ENCODE data around the gene DRD4. TPM values are rescaled to one million over a fixed set of nuclear protein-coding genes. Genes with fewer than 3 reads are reported as not detected.

Gene DRD4
- polyA plus RNA-seq (ENCODE audit: insufficient read length in 4 of 4), result 1 to 10 TPM; 1.8 to 5.2 (median 4.7) TPM

DNA sequence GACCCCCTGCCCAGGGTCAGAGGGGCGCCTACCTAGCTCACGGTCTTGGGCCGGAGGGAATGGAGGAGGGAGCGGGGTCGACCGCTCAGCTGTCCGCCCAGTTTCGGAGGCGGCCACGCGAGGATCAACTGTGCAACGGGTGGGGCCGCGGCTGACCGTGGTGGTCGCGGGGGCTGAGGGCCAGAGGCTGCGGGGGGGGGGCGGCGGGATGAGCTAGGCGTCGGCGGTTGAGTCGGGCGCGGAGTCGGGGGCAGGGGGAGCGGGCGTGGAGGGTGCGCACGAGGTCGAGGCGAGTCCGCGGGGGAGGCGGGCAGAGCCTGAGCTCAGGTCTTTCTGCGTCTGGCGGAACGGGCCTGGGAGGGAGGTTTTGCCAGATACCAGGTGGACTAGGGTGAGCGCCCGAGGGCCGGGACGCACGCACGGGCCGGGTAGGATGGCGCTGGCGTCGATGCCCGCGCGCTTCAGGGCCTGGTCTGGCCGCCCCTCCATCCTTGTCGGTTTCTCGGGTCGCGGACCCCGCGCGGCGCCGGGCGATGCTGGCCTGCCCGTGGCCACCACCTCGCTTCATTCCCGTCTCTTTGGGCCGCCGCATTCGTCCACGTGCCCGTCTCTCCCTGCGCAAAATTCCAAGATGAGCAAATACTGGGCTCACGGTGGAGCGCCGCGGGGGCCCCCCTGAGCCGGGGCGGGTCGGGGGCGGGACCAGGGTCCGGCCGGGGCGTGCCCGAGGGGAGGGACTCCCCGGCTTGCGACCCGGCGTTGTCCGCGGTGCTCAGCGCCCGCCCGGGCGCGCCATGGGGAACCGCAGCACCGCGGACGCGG, at the start of gene DRD4:
Gene DRD4, plus strand, starts transcription at position 759 of the 822 bp plus-strand sequence. Its CDS starts 36 bp downstream, at position 795.
- no peak for DNase-seq (ENCODE audit: low read depth in 4 of 4, low spot score in 2 of 4)

DNA sequence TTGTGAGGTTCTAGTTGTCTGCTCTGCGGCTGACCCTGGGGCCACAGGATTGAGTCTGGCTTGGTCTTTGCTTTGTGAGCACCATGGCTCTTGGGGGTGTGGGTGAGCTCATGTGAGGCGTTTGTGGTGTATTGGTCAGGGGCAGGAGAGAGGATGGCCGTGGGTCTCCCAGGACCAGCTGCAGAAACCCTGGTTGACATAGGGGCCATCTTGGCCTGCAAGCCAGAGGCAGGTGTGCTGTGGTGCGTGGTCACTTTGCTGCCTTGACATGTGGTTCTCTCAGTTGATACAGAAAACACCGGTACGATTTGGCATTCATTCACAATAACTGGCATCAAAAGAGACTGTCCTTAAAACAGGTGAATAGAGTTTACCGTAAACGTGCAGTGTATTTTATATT, 49.5 kb upstream of the DRD4 start:
- no peak for DNase-seq (ENCODE audit: low read depth in 4 of 4, low spot score in 2 of 4)

DNA sequence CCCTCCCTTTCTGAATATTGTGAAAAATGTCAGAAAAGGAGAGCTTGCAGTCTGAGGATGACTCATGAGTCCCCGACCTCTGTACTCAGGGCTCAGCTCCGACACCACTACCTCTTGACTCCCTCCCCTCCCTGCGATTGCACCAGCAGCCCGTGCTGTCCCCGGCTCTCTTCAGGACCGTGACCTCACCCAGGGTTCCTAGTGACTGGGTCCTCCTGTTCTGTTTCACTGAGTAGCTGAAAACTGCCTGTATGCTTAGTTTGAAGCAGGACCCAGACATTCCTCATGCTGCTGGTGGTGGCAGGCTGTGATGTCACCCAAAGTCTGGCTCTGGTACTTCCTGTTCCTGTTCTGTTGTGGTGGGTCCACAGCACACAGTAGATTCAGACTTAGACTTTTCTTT, 49.1 kb upstream of the DRD4 start:
- DNase-seq (ENCODE audit: low read depth in 4 of 4, low spot score in 2 of 4), result no peak

GRCh38 chr11:589798-590197, 47.3 kb upstream of the DRD4 start:
- no peak for DNase-seq (ENCODE audit: low read depth in 4 of 4, low spot score in 2 of 4)

DNA sequence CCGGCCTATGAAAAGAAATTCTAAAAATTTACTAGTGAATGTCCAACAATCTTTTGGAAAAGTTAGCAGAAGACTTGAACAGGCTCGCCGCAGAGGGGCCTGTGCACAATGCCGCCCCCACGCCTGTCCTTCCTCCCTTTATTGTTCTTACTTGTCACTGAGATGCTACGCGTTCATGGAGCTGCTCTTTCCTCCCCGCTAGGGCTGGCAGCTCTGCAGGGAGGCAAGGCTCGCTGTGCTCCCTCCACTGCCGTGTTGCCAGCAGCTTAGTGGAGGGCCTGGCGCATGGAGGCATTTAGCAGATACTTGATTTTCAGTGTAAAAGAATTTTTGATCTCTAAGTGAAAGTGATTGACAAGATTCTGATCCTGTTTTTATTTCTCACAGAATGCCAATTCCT, 46.1 kb upstream of the DRD4 start:
- DNase-seq (ENCODE audit: low read depth in 4 of 4, low spot score in 2 of 4), result no peak

- DNase-seq (ENCODE audit: low read depth in 4 of 4, low spot score in 2 of 4), result no peak
Measured at GRCh38 chr11:592501-592900, 44.6 kb upstream of the DRD4 start.

DNA sequence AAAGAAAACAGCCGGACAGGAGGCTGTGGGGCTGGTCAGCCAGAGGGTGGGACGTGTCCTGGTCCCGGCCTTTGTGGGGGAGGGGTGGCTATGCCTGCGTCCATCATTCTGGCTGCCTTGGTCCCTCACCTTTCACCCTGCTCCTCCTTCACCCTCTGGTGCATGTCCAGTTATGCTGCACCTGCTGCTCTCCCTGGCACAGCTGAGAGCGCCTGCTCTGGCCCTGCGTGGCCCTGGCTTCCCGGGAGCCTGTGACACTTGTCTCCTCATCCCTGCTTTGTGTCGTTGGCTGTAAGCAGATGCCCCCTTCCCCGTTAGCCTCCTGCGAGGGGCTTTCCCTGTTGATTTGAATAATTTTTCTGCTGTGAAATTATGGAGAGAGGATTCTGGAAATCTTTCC, 44.2 kb upstream of the DRD4 start:
- no peak for DNase-seq (ENCODE audit: low read depth in 4 of 4, low spot score in 2 of 4)

DNA sequence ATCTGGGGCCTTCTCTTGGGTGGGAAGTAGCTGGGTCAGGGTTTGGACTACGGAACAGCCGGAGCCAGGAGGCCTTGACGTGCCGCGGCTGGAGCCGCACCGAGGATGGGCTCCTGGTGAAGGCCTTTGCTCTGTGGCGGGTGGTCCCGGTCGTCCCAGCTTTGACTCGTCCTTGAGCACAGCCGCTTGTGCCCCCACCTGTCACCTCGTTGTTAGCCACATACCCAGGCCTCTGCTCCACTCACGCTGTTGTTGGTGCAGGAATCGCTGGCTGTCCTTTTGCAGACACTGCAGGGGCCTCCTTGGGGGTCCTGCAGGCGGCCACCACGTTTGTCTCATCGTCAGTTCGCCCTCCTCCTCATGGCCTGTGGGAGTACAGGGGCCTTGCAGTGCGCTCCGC, 43.7 kb upstream of the DRD4 start:
- DNase-seq (ENCODE audit: low read depth in 4 of 4, low spot score in 2 of 4), result no peak

DNA sequence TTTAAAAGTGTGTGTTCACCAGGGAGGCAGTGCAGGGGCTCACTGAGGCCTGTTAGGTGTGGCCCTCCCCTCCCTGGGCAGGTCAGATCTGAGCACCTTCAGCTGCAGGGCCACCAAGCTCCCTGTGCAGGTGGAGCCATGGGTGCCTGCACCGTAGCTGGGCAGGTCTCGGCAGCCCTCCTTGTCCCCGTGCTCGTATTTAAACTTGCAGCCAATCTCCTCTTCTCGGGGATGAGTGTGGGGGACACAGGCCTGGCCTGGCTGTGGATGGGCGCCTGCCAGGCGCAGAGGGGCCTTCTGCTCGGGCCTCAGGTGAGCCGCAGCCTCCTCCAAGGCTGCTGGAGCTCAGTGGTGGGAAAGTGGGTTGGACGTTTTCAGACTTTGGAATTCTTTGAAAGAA, 41.7 kb upstream of the DRD4 start:
- DNase-seq (ENCODE audit: low read depth in 4 of 4, low spot score in 2 of 4), result no peak

- no peak for DNase-seq (ENCODE audit: low read depth in 4 of 4, low spot score in 2 of 4)
Measured at GRCh38 chr11:596374-596773, 40.7 kb upstream of the DRD4 start.

DNA sequence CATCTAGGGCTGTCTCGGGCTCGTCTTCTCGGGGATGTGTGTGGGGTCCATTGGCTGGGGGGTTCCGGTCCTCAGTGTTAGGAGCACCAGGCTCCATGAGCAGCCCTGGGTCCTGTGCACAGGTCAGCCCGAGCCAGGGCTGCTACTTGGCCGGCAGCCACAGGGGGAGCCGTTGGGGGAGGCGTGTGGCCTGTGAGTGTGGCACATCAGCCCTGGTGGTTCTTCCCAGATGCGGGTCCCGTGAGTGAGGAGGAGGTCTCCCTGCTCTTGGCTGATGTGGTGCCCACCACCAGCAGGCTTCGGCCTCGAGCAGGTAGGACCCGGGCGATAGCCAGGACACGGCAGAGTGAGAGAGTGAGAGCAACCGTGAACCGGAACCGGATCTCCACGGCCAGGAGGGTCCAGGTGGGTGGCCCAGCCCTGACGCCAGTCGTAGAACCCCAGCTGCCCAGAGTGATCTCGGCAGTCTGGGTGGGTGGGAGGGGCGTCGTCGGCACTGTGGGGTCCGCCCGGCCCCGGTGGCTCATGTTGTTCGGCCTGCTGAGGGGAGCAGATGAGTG, 39.8 kb upstream of the DRD4 start:
- DNase-seq (ENCODE audit: low read depth in 4 of 4, low spot score in 2 of 4), result no peak

DNA sequence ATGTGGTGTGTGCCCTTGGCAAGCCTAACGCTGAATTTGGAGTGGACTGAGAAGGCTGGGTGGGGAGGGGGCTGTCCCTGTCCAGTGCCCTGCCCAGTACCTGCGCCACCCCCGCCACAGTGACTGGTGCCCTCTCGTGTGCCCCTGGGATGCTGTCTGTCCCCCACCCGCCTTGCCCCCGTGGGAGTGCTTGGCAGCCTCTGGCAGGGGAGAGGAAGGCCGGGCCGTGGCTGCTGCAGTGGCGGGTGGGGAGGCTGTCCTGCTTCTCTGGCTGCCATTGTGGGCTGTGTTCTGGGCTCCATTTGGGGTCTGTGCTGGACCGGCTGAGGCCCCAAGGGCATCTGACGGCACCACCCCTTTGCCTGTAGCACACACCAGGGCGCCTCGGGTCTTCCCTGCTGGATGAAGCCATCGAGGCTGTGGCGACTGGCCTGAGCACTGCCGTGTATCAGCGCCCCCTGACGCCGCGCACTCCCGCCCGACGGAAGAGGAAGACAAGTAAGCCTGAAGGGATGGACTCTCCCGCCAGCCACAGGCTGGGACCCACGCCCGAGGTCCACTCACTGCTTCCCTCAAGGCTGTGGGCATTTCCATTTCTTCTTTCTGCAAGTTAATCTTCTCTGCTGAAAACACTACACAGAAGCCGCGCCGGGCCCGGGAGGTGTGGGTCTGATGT, 38.9 kb upstream of the DRD4 start:
- DNase-seq (ENCODE audit: low read depth in 4 of 4, low spot score in 2 of 4), result no peak

DNA sequence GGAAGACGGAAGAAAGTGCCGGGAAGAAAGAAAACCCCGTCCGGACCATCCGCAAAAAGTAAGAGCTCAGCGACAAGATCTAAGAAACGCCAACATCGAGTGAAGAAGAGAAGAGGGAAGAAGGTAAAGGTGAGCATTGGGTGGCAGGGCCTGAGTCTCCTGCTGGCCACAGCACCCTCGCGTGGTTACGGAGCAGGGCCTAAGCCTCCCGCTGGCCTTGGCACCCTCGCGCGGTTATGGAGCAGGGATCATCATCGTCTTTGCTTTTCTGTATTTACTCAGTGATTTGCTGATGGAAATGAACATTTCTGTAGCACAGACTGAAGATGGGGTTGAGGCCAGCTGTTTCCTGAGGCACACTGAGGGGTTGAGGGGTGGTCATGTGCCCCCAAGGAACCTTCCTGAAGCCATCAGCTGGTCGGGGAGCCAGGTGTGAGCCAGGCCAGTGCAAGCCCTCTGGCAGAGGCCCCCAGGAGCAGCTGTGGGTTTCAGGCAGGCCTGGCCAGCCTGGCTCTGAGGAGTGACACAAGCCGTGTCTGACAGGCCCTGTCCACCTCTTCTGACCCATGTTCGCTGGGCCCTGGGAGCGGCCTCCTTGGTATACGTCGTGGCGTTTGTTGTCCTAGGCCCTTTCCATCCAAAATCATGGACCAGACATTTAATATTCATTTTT, 35.4 kb upstream of the DRD4 start:
- DNase-seq (ENCODE audit: low read depth in 4 of 4, low spot score in 2 of 4), result no peak

- DNase-seq (ENCODE audit: low read depth in 4 of 4, low spot score in 2 of 4), result no peak
Measured at GRCh38 chr11:603154-603553, 33.9 kb upstream of the DRD4 start.

DNA sequence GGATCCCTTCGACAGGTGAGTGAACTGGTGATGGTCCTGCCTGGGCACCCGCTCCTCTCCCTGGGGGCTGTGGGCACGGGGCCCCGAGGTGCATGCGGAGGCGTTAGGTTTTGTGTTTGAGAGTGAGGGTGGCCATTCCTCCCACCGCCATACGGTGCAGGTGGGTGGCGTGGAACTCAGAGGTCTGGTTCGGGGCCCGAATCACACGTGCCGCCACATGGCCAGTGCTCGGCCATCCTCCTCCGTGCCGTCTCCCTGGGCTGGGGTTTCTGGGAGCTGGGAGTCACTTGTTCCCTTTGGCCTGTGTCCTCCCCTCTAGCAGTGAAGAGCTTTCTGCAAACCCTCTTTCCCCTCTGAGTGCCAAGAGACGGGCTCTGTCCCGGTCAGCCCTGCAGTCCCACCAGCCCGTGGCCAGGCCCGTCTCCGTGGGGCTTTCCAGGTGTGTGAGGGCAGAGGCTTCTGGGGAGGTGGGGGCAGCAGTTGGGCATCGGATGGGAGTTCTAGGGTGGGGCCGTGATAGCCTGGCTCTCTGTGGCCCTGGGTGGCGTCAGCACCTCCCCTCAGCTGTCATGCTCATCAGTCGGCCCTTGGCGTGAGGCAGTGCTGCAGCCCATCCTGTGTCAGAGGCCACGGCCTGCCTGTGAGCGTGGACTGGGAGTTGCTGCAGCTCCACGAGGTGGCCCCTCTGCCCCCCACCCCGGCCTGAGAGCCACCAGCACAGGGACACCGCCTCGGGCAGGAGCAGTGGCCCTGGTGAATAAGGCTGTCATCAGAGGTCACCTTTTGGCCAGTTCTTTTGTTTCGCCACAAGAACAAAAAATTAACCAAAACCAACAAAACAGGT, 31.6 kb upstream of the DRD4 start:
- no peak for DNase-seq (ENCODE audit: low read depth in 4 of 4, low spot score in 2 of 4)

- no peak for DNase-seq (ENCODE audit: low read depth in 4 of 4, low spot score in 2 of 4)
Measured at GRCh38 chr11:606245-606644, 30.8 kb upstream of the DRD4 start.

DNA sequence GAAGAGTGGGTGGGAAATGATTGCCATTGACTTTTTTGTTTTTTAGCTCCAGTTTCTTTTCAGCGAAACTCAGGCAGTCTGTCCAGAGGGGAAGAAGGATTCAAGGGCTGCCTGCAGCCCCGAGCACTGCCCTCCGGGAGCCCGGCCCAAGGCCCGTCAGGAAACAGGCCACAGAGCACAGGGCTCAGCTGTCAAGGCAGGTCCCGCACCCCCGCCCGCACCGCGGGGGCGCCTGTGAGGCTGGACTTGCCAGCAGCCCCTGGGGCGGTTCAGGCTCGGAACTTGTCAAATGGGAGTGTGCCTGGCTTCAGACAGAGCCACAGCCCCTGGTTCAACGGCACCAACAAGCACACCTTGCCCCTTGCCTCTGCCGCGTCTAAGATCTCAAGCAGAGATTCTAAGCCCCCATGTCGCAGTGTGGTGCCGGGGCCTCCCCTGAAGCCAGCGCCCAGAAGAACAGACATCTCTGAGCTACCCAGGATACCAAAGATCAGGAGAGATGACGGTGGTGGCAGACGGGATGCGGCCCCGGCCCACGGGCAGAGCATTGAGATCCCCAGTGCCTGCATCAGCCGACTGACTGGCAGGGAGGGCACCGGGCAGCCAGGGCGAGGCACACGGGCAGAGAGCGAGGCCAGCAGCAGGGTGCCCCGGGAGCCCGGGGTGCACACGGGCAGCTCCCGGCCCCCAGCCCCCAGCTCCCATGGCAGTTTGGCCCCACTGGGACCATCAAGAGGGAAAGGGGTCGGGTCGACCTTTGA, 29.9 kb upstream of the DRD4 start:
- no peak for DNase-seq (ENCODE audit: low read depth in 4 of 4, low spot score in 2 of 4)

DNA sequence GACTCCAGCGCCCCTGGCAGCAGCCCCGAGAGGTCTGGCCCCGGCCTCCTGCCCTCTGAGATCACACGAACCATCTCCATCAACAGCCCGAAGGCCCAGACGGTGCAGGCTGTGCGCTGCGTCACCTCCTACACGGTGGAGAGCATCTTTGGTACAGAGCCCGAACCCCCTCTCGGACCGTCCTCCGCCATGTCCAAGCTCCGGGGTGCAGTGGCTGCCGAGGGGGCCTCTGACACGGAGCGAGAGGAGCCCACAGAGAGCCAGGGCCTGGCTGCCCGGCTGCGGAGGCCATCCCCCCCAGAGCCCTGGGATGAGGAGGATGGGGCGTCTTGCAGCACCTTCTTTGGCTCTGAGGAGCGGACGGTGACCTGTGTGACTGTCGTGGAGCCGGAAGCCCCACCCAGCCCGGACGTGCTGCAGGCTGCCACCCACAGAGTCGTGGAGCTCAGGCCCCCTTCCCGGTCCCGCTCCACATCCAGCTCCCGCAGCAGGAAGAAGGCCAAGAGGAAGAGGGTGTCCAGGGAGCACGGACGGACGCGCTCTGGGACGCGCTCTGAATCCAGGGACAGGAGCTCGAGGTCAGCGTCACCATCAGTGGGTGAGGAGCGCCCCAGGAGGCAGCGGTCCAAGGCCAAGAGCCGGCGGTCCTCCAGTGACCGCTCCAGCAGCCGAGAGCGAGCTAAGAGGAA, 29.0 kb upstream of the DRD4 start:
- no peak for DNase-seq (ENCODE audit: low read depth in 4 of 4, low spot score in 2 of 4)

GRCh38 chr11:608791-609251, 28.2 kb upstream of the DRD4 start:
- DNase-seq (ENCODE audit: low read depth in 4 of 4, low spot score in 2 of 4), result no peak

All from left renal cortex interstitium (tissue), 4 donors.